ENCODE measurements around the gene KCNH8. TPM values are rescaled to one million over a fixed set of nuclear protein-coding genes. Genes with fewer than 3 reads are reported as not detected.

KCNH8 gene
- total RNA-seq, 4 donors from 2014 or later, result 0.55 to 1.1 (median 1.00) TPM; not detected in 1

GRCh38 chr3:19476281-19476680 is 328.0 kb downstream of the KCNH8 start:
- 90 to 93% methylated on average over 7 of the region's 7 CpGs for WGBS, 2 donors (ENCODE audit: low coverage in 1 of 2)
- H3K4me3 ChIP-seq, result no peak overlapping the region
- no peaks in the 10 kb centered on the region for H3K27me3 ChIP-seq
- H3K9me3 ChIP-seq, result no peaks in the 10 kb centered on the region
- intact Hi-C loops (cut with DNase I; ENCODE audit: low total_unique reads) (no loop called here), in situ Hi-C loops (cut with MboI; ENCODE audit: low pct_ligation_motif_present in 1 of 4, low pct_unique_long_range_greater_than_20kb in 1 of 4, low sequenced_read_pairs in 3 of 4) (no loop called here)
- DNase-seq, result no peak
- H3K36me3 ChIP-seq, result no peaks in the 10 kb centered on the region
- TF ChIP-seq CTCF (IDR thresholded peaks at IDR 0.05), result no peak
- TF ChIP-seq POLR2AphosphoS5 (IDR thresholded peaks at IDR 0.05), result no peak
- TF ChIP-seq POLR2A (IDR thresholded peaks at IDR 0.05), result no peak
- TF ChIP-seq EP300 (IDR thresholded peaks at IDR 0.05; ENCODE audit: low read depth), result no peak
- no peaks in the 10 kb centered on the region for H3K4me1 ChIP-seq
- no peak overlapping the region for H3K27ac ChIP-seq

GRCh38 chr3:19485267-19485666 is 337.0 kb downstream of the KCNH8 start:
- Histone ChIP-seq H3K27me3 (no peaks in the 10 kb centered on the region), H3K36me3 (no peaks in the 10 kb centered on the region), H3K9me3 (no peaks in the 10 kb centered on the region), H3K4me3 (no peak overlapping the region), H3K27ac (no peak overlapping the region), H3K4me1 (no peaks in the 10 kb centered on the region)
- in situ Hi-C loops (cut with MboI; ENCODE audit: low pct_ligation_motif_present in 1 of 4, low pct_unique_long_range_greater_than_20kb in 1 of 4, low sequenced_read_pairs in 3 of 4), result no loop called here
- no peak for DNase-seq
- WGBS, 2 donors (ENCODE audit: low coverage in 1 of 2), result 80 to 90% methylated on average over 2 to 3 of the region's 3 CpGs
- TF ChIP-seq POLR2AphosphoS5 (IDR thresholded peaks at IDR 0.05), result no peak
- TF ChIP-seq EP300 (IDR thresholded peaks at IDR 0.05; ENCODE audit: low read depth), result no peak
- TF ChIP-seq POLR2A (IDR thresholded peaks at IDR 0.05), result no peak
- TF ChIP-seq CTCF (IDR thresholded peaks at IDR 0.05), result no peak
- intact Hi-C loops (cut with DNase I; ENCODE audit: low total_unique reads), result no loop called here

- Histone ChIP-seq H3K27me3 (no peaks in the 10 kb centered on the region), H3K36me3 (no peaks in the 10 kb centered on the region), H3K9me3 (no peaks in the 10 kb centered on the region), H3K4me3 (no peak overlapping the region), H3K27ac (no peak overlapping the region), H3K4me1 (no peaks in the 10 kb centered on the region)
- intact Hi-C loops (cut with DNase I; ENCODE audit: low total_unique reads), result no loop called here
- in situ Hi-C loops (cut with MboI; ENCODE audit: low pct_ligation_motif_present in 1 of 4, low pct_unique_long_range_greater_than_20kb in 1 of 4, low sequenced_read_pairs in 3 of 4), result no loop called here
- TF ChIP-seq CTCF (IDR thresholded peaks at IDR 0.05), result no peak
- TF ChIP-seq POLR2A (IDR thresholded peaks at IDR 0.05), result no peak
- DNase-seq, result no peak
- WGBS, 2 donors (ENCODE audit: low coverage in 1 of 2), result 78% methylated on average over 6 of the region's 6 CpGs; no CpG with 5 or more reads in 1 of the 2 donors
Observed at GRCh38 chr3:19487386-19487785, 339.1 kb downstream of the KCNH8 start.

- no peaks in the 10 kb centered on the region for H3K4me1 ChIP-seq
- WGBS, 2 donors (ENCODE audit: low coverage in 1 of 2), result 79% methylated on average over 4 of the region's 4 CpGs; no CpG with 5 or more reads in 1 of the 2 donors
- no peaks in the 10 kb centered on the region for H3K36me3 ChIP-seq
- intact Hi-C loops (cut with DNase I; ENCODE audit: low total_unique reads) (no loop called here), in situ Hi-C loops (cut with MboI; ENCODE audit: low pct_ligation_motif_present in 1 of 4, low pct_unique_long_range_greater_than_20kb in 1 of 4, low sequenced_read_pairs in 3 of 4) (no loop called here)
- H3K27me3 ChIP-seq, result no peaks in the 10 kb centered on the region
- H3K9me3 ChIP-seq, result no peaks in the 10 kb centered on the region
- TF ChIP-seq POLR2A (IDR thresholded peaks at IDR 0.05) (no peak), EP300 (IDR thresholded peaks at IDR 0.05; ENCODE audit: low read depth) (no peak), POLR2AphosphoS5 (IDR thresholded peaks at IDR 0.05) (no peak), CTCF (IDR thresholded peaks at IDR 0.05) (no peak)
- DNase-seq, result no peak
- no peak overlapping the region for H3K4me3 ChIP-seq
- no peak overlapping the region for H3K27ac ChIP-seq
Observed at GRCh38 chr3:19488939-19489338, 340.6 kb downstream of the KCNH8 start.
